HCT116 (cell line): ENCODE measurements around the gene TMPRSS7. TPM values are rescaled to one million over a fixed set of nuclear protein-coding genes. Genes with fewer than 3 reads are reported as not detected.

ENCODE experiments used
- ATAC-seq: fragments of 200-7000 bp; cut with Tn5 transposase; 2 replicates; pipeline ENCODE4 v1.9.1; 2020; ENCODE audit warnings: mild to moderate bottlenecking, moderate library complexity
- BruUV-seq: library from RNA; stranded (reverse); fragments of 400-500 nt; replicated peaks from 2 replicates; lab custom pipeline; 2021; lab: Mats Ljungman, UMichigan
- CTCF ChIA-PET: fragments of 300-600 bp; sonication (Branson Sonifier 250); formaldehyde crosslinking; loops from one replicate; lab custom pipeline; 2021; ENCODE audit warnings: antibody characterized with exemption; lab: Charles Lee
- POLR2A ChIA-PET: fragments of 300-600, 350-600 bp; sonication (Branson Sonifier 250); formaldehyde crosslinking; loops from one replicate; lab custom pipeline; 2021; ENCODE audit warnings: antibody characterized with exemption; lab: Charles Lee
- RAD21 ChIA-PET, 2 experiments: fragments of 300-600 bp; sonication (Branson Sonifier 250); formaldehyde crosslinking; loops; one replicate each; lab custom pipeline; 2023; ENCODE audit warnings: low total read pairs in 2 of 2; ENCODE audit not compliant: uncharacterized antibody in 2 of 2, unreplicated experiment in 2 of 2, low non-redundant PET in 1 of 2; lab: Charles Lee
- DNase-seq: peaks from one replicate; pipeline ENCODE4 v3.0.0-alpha.2; 2010; ENCODE audit warnings: low read depth, low spot score
- H2AFZ ChIP-seq: fragments of 200-600 bp; shearing (Covaris generic), sonication (generic); 2 replicates; pipeline ENCODE4 v1.6.1; 2017; ENCODE audit warnings: low read depth, mixed run types, mixed read lengths, antibody characterized with exemption, low read length; ENCODE audit not compliant: poor library complexity, severe bottlenecking
- H3K27ac ChIP-seq: 2 replicates; pipeline ENCODE4 v1.5.1; 2012; ENCODE audit warnings: low read depth, low read length
- H3K27me3 ChIP-seq: fragments of 200-600 bp; sonication (generic); 2 replicates; pipeline ENCODE4 v1.6.1; 2016; ENCODE audit warnings: mixed run types, low read length, mixed read lengths; ENCODE audit not compliant: insufficient read depth
- H3K36me3 ChIP-seq, 2 experiments: fragments of 200-500 bp in 1 of 2; fragments of 200-600 bp in 1 of 2; sonication (Bioruptor generic) in 1 of 2; sonication (generic) in 1 of 2; 2 replicates each; pipeline versions ENCODE4 v1.5.1 to v1.6.1; 2014 to 2016; ENCODE audit warnings: low read length in 2 of 2, inconsistent platforms in 1 of 2, mixed read lengths in 1 of 2, mixed run types in 1 of 2; ENCODE audit not compliant: insufficient read depth in 2 of 2, control insufficient read depth in 1 of 2
- H3K4me1 ChIP-seq, 2 experiments: fragments of 200-600 bp in 1 of 2; sonication (generic) in 1 of 2; 2 replicates each; pipeline versions ENCODE4 v1.5.1 to v1.6.1; 2012 to 2017; ENCODE audit warnings: low read length in 2 of 2, inconsistent platforms in 1 of 2, mild to moderate bottlenecking in 1 of 2, mixed read lengths in 1 of 2, mixed run types in 1 of 2, moderate library complexity in 1 of 2; ENCODE audit not compliant: insufficient read depth in 2 of 2, control insufficient read depth in 1 of 2
- H3K4me2 ChIP-seq: fragments of 200-600 bp; sonication (generic); 2 replicates; pipeline ENCODE4 v1.6.1; 2017; ENCODE audit warnings: mixed run types, low read length, mixed read lengths
- H3K4me3 ChIP-seq, 2 experiments: fragments of 200-600 bp in 1 of 2; sonication (generic) in 1 of 2; replicated peaks in 1 of 2; 2 replicates each; pipeline ENCODE4 v1.5.1; 2011 to 2016; ENCODE audit warnings: low read length in 2 of 2, control low read depth in 1 of 2, low read depth in 1 of 2, mild to moderate bottlenecking in 1 of 2, mixed read lengths in 1 of 2, mixed run types in 1 of 2
- H3K79me2 ChIP-seq: fragments of 200-600 bp; sonication (generic); 2 replicates; pipeline ENCODE4 v1.6.1; 2017; ENCODE audit warnings: mild to moderate bottlenecking, mixed run types, low read length, moderate library complexity, mixed read lengths; ENCODE audit not compliant: insufficient read depth
- H3K9ac ChIP-seq: fragments of 200-600 bp; sonication (generic); 2 replicates; pipeline ENCODE4 v1.6.1; 2016; ENCODE audit warnings: low read length, mixed read lengths
- H3K9me2 ChIP-seq: fragments of 200-600 bp; sonication (generic), shearing (Covaris generic); 2 replicates; pipeline ENCODE4 v1.6.1; 2017; ENCODE audit warnings: mixed run types, mild to moderate bottlenecking, moderate library complexity; ENCODE audit not compliant: insufficient read depth
- H3K9me3 ChIP-seq, 2 experiments: fragments of 200-500 bp in 1 of 2; fragments of 200-600 bp in 1 of 2; sonication (Bioruptor generic) in 1 of 2; sonication (generic) in 1 of 2; 2 replicates each; pipeline ENCODE4 v1.6.1; 2014 to 2017; ENCODE audit warnings: low read length in 2 of 2, mixed read lengths in 2 of 2, inconsistent platforms in 1 of 2, low read depth in 1 of 2, mild to moderate bottlenecking in 1 of 2, mixed run types in 1 of 2, moderate library complexity in 1 of 2; ENCODE audit not compliant: control insufficient read depth in 1 of 2, insufficient read depth in 1 of 2
- H4K20me1 ChIP-seq: fragments of 200-600 bp; sonication (generic), shearing (Covaris generic); 2 replicates; pipeline ENCODE4 v1.6.1; 2017; ENCODE audit warnings: mixed run types, mild to moderate bottlenecking, moderate library complexity; ENCODE audit not compliant: insufficient read depth
- CBX3 ChIP-seq: IDR thresholded peaks from 2 replicates; pipeline ENCODE4 v1.6.1; 2012; ENCODE audit warnings: low read depth
- CEBPB ChIP-seq: IDR thresholded peaks from 2 replicates; pipeline ENCODE4 v1.6.1; 2012; ENCODE audit warnings: low read depth
- EGR1 ChIP-seq: IDR thresholded peaks from 2 replicates; pipeline ENCODE4 v1.6.1; 2012; ENCODE audit warnings: low read depth
- ELF1 ChIP-seq: IDR thresholded peaks from 2 replicates; pipeline ENCODE4 v1.6.1; 2012; ENCODE audit warnings: low read depth, borderline replicate concordance
- EZH2phosphoT487 ChIP-seq: fragments of 200-600 bp; IDR thresholded peaks from 2 replicates; pipeline ENCODE4 v1.6.1; 2018; ENCODE audit warnings: antibody characterized with exemption, borderline replicate concordance
- FOSL1 ChIP-seq: IDR thresholded peaks from 2 replicates; pipeline ENCODE4 v1.6.1; 2012; ENCODE audit warnings: low read depth
- JUND ChIP-seq: IDR thresholded peaks from 2 replicates; pipeline ENCODE4 v1.6.1; 2012
- MAX ChIP-seq: IDR thresholded peaks from 2 replicates; pipeline ENCODE4 v1.6.1; 2012
- POLR2AphosphoS5 ChIP-seq: IDR thresholded peaks from 2 replicates; pipeline ENCODE4 v1.6.1; 2011; ENCODE audit warnings: mild to moderate bottlenecking, low read depth, low read length, moderate library complexity
- REST ChIP-seq: IDR thresholded peaks from 2 replicates; pipeline ENCODE4 v1.6.1; 2012; ENCODE audit warnings: low read depth
- SIN3A ChIP-seq: IDR thresholded peaks from 2 replicates; pipeline ENCODE4 v1.6.1; 2012; ENCODE audit warnings: low read depth
- SP1 ChIP-seq: IDR thresholded peaks from 2 replicates; pipeline ENCODE4 v1.6.1; 2012; ENCODE audit warnings: low read depth
- TCF7L2 ChIP-seq: IDR thresholded peaks from 2 replicates; pipeline ENCODE4 v1.7.0; 2011; ENCODE audit warnings: borderline replicate concordance, inconsistent platforms; ENCODE audit not compliant: insufficient read depth, insufficient read length; ENCODE audit errors: extremely low read depth
- ZFX ChIP-seq: fragments of 450-650 bp; IDR thresholded peaks from 2 replicates; pipeline ENCODE4 v1.6.1; 2017
- ZNF274 ChIP-seq: fragments of 200-500 bp; sonication (Bioruptor generic); IDR thresholded peaks from 2 replicates; pipeline ENCODE4 v1.6.1; 2014; ENCODE audit warnings: mild to moderate bottlenecking, low read depth, low read length, inconsistent platforms
- intact Hi-C: fragments of 100-400 bp; cut with micrococcal nuclease; formaldehyde crosslinking; loops from 2 replicates; pipeline ENCODE4 v1.10.0; 2022
- total RNA-seq: library from RNA; stranded (reverse); gene quantifications from one replicate; pipeline ENCODE4 v1.2.1, GENCODE V29; 2021; ENCODE audit not compliant: unreplicated experiment

Gene TMPRSS7
- total RNA-seq, 1 experiment from 2014 or later = not detected

GRCh38 chr3:112085735-112086075 is 51.2 kb downstream of the TMPRSS7 start:
- peak overlapping the region; percentile 74 for H3K9ac ChIP-seq
- peaks cover 0 to 5% of the 10 kb centered on the region in 2 experiments; a peak in 1 of 4 replicates for H3K36me3 ChIP-seq
- BruUV-seq = TSS peak; percentile 78
- peak overlapping the region; percentile 85 for H2AFZ ChIP-seq
- CTCF ChIA-PET = interaction anchor here (1.6 kb wide), 1 partner anchor 26 kb away, joined by 4 read pairs; no protein-coding TSS in a partner anchor
- H3K9me3 ChIP-seq = no peaks in the 10 kb centered on the region
- peak overlapping the region; percentile 66; the same call in 1 of the 2 replicates for H3K27ac ChIP-seq
- no peaks in the 10 kb centered on the region for H3K27me3 ChIP-seq
- ATAC-seq (peak; percentile 19), DNase-seq (no peak)
- peaks cover 23 to 35% of the 10 kb centered on the region in 2 experiments for H3K4me1 ChIP-seq
- TF ChIP-seq ELF1 (no peak), JUND (no peak), SIN3A (no peak), EGR1 (no peak), POLR2AphosphoS5 (no peak), CEBPB (no peak), ZNF274 (no peak), FOSL1 (no peak), EZH2phosphoT487 (no peak), SP1 (no peak), CBX3 (no peak)
- H3K4me3 ChIP-seq = peak overlapping the region; percentile 55 to 73
- intact Hi-C loops = no loop called here
- POLR2A ChIA-PET = no interaction called here
- no peaks in the 10 kb centered on the region for H3K9me2 ChIP-seq
- peaks cover 39% of the 10 kb centered on the region for H3K79me2 ChIP-seq
- RAD21 ChIA-PET = no interaction called here
- peak overlapping the region; percentile 88 for H3K4me2 ChIP-seq
- no peaks in the 10 kb centered on the region for H4K20me1 ChIP-seq

GRCh38 chr3:112086076-112086854 is 51.7 kb downstream of the TMPRSS7 start, which contains the start of gene C3orf52:
TSS of gene C3orf52 (plus strand) at chr3:112086389. CDS start at chr3:112086408, 19 bp downstream.
- intact Hi-C loops = no loop called here
- Histone ChIP-seq H3K4me3 (peak within 1 kb of the TSS; percentile 55 to 73), H3K79me2 (peaks cover 45% of the 10 kb centered on the region), H3K9me2 (no peaks in the 10 kb centered on the region), H2AFZ (peak within 1 kb of the TSS; percentile 85), H3K4me1 (peaks cover 28 to 39% of the 10 kb centered on the region in 2 experiments), H3K36me3 (peaks cover 0 to 5% of the 10 kb centered on the region in 2 experiments; a peak in 1 of 4 replicates), H3K27ac (peak within 1 kb of the TSS; percentile 66), H3K27me3 (no peaks in the 10 kb centered on the region), H3K4me2 (peak within 1 kb of the TSS; percentile 88), H4K20me1 (no peaks in the 10 kb centered on the region), H3K9me3 (no peaks in the 10 kb centered on the region), H3K9ac (peak within 1 kb of the TSS; percentile 74)
- POLR2A ChIA-PET = no interaction called here
- peak; percentile 67 for DNase-seq
- RAD21 ChIA-PET = no interaction called here
- no TSS peak for BruUV-seq
- CTCF ChIA-PET = interaction anchor here (1.0 kb wide), 1 partner anchor 43 kb away, joined by 3 read pairs; no protein-coding TSS in a partner anchor
- ATAC-seq = peak; percentile 94
- TF ChIP-seq SIN3A (peak; percentile 85), ZFX (peak; percentile 64), EZH2phosphoT487 (no peak), TCF7L2 (peak; percentile 52), CEBPB (no peak), FOSL1 (no peak), MAX (peak; percentile 97), CBX3 (peak; percentile 75; the same call in 1 of the 2 replicates), REST (no peak)
